ENCODE data around the gene CBFA2T2. TPM values are rescaled to one million over a fixed set of nuclear protein-coding genes. Genes with fewer than 3 reads are reported as not detected.
"Not testable (repeated sequence)": the region's sequence is repeated elsewhere in the genome, so short reads cannot be mapped to it uniquely, and the experiment has no call there.

Gene CBFA2T2
- total RNA-seq, 1 donor from 2014 or later = 58.1 TPM

DNA sequence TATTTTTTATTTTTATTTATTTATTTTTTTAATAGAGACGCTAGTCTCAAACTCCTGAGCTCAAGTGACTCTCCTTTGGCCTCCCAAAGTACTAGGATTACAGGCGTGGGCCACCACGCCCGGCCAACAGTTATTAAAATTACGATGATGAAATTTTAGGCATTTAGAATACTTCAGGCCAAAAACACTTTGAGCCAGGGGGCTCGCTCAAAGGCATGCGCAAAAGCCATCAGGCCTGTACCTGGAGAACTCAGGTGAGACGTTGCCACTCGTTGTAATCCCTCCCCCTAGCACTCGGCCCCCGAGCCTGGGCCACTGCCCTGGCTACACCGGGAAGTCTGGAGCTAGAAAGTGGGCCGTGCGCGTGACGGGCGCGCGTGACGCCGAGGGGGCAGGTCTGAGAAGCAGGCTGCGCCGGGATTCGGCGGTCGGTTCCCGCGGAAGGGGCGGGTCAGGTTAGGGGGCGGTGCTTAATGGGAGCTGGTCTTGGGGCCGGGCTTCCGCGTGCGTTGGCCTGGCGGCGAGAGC lies 337 bp upstream of the CBFA2T2 start:
- peak overlapping the region; percentile 98 for H3K27ac Mint-ChIP-seq

DNA sequence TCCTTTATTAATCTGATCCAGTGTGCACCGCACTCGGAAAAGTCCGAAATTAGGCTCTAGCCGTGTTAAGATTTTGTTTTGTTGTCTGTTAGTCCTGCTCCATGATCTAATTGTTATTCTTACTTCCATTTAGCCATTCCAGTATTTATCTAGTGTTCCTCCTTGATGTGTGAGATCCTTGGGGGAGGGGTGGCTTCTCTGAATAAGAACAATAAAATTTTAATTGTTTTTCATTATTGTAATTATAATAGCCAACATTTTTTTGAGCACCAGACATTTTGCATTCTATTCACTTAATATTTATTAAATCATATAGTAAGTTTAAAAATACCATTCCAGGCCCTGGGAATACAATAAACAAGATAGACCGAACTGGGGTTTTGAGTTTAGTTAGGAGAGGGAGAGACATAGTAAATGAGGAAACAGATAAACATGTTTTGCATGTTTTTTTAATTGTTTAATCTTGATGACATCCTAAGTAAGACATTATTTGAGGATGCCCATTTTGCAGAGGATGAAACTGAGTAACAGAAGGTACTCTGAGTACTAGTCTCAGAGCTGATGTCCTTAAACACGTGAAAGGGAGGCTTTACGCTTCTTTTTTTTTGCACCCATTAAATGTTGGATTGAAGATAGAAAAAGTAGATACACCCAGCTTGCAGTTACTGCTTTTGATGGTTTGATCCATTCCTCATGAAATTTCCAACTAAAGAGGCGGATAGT lies 1.2 kb downstream of the CBFA2T2 start:
- Mint-ChIP-seq H3K36me3 (ENCODE audit: insufficient read depth) (peaks cover 4% of the 10 kb centered on the region), H3K9me3 (ENCODE audit: low read depth) (no peaks in the 10 kb centered on the region), H3K27me3 (no peaks in the 10 kb centered on the region), H3K27ac (peak overlapping the region; percentile 94), H3K4me1 (ENCODE audit: low read depth) (peaks cover 7% of the 10 kb centered on the region), H3K4me3 (ENCODE audit: low read depth) (peak overlapping the region; percentile 78)
- DNase-seq (ENCODE audit: low spot score, unreplicated experiment) = no peak
- TF ChIP-seq, protein P1, sequence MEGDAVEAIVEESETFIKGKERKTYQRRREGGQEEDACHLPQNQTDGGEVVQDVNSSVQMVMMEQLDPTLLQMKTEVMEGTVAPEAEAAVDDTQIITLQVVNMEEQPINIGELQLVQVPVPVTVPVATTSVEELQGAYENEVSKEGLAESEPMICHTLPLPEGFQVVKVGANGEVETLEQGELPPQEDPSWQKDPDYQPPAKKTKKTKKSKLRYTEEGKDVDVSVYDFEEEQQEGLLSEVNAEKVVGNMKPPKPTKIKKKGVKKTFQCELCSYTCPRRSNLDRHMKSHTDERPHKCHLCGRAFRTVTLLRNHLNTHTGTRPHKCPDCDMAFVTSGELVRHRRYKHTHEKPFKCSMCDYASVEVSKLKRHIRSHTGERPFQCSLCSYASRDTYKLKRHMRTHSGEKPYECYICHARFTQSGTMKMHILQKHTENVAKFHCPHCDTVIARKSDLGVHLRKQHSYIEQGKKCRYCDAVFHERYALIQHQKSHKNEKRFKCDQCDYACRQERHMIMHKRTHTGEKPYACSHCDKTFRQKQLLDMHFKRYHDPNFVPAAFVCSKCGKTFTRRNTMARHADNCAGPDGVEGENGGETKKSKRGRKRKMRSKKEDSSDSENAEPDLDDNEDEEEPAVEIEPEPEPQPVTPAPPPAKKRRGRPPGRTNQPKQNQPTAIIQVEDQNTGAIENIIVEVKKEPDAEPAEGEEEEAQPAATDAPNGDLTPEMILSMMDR (IDR thresholded peaks at IDR 0.05; ENCODE audit: unreplicated experiment) = no peak

More for the DNA sequence above, 337 bp upstream of the CBFA2T2 start:
- H3K9me3 Mint-ChIP-seq (ENCODE audit: low read depth) = no peaks in the 10 kb centered on the region
- TF ChIP-seq, protein P1 (IDR thresholded peaks at IDR 0.05; ENCODE audit: unreplicated experiment) = no peak
- DNase-seq (ENCODE audit: low spot score, unreplicated experiment) = peak; percentile 100
- no peaks in the 10 kb centered on the region for H3K27me3 Mint-ChIP-seq
- peak overlapping the region; percentile 78 for H3K4me3 Mint-ChIP-seq (ENCODE audit: low read depth)
- H3K4me1 Mint-ChIP-seq (ENCODE audit: low read depth) = peaks cover 7% of the 10 kb centered on the region
- H3K36me3 Mint-ChIP-seq (ENCODE audit: insufficient read depth) = peaks cover 2% of the 10 kb centered on the region

DNA sequence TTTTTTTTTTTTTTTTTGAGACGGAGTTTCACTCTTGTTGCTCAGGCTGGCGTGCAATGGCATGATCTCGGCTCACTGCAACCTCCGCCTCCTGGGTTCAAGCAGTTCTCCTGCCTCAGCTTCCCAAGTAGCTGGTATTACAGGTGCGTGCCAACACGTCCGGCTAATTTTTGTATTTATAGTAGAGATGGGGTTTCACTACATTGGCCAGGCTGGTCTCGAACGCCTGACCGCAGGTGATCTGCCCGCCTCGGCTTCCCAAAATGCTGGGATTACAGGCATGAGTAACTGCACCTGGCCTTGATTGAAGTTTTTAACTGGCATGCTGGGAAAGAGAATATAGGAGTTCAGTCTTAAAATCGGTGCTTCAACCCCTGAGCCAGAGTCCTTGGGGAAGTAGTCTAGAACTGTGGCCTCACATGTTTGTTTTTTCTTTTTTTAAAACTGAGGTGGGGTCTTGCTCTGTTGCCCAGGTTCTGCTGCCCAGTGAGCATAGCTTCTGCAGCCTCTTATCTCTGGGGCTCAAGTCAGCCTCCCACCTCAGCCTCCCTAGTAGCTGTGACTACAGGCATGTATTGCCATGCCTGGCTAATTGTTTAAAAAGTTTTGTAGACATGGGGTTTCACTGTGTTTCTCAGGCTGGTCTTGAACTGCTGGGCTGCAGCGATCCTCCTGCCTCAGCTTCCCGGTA lies 3.3 kb downstream of the CBFA2T2 start:
- no peaks in the 10 kb centered on the region for H3K9me3 Mint-ChIP-seq (ENCODE audit: low read depth)
- no peak for DNase-seq (ENCODE audit: low spot score, unreplicated experiment)
- TF ChIP-seq, protein P1 (IDR thresholded peaks at IDR 0.05; ENCODE audit: unreplicated experiment) = no peak
- H3K27ac Mint-ChIP-seq = no peak overlapping the region
- H3K4me1 Mint-ChIP-seq (ENCODE audit: low read depth) = peaks cover 7% of the 10 kb centered on the region
- H3K27me3 Mint-ChIP-seq = no peaks in the 10 kb centered on the region
- H3K36me3 Mint-ChIP-seq (ENCODE audit: insufficient read depth) = peaks cover 4% of the 10 kb centered on the region
- no peak overlapping the region for H3K4me3 Mint-ChIP-seq (ENCODE audit: low read depth)

DNA sequence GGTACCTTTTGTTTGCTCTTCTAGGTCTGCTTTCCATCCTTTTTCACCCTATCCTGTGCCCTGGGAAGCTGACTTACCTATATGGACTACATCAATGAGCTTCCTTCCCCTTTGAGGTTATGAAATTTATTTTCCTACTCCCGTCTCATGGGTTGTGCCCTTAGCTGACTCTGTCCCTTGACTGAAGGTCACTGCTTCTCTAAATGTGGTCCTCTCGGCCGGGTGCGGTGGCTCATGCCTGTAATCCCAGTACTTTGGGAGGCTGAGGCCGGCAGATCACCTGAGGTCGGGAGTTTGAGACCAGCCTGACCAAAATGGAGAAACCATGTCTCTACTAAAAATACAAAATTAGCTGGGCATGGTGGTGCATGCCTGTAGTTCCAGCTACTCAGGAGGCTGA lies 6.9 kb downstream of the CBFA2T2 start:
- not testable (repeated sequence) for H3K27me3 Mint-ChIP-seq; H3K4me3 Mint-ChIP-seq (ENCODE audit: low read depth); DNase-seq (ENCODE audit: low spot score, unreplicated experiment); H3K9me3 Mint-ChIP-seq (ENCODE audit: low read depth); H3K4me1 Mint-ChIP-seq (ENCODE audit: low read depth); H3K36me3 Mint-ChIP-seq (ENCODE audit: insufficient read depth)
- H3K27ac Mint-ChIP-seq = peak overlapping the region; percentile 23

DNA sequence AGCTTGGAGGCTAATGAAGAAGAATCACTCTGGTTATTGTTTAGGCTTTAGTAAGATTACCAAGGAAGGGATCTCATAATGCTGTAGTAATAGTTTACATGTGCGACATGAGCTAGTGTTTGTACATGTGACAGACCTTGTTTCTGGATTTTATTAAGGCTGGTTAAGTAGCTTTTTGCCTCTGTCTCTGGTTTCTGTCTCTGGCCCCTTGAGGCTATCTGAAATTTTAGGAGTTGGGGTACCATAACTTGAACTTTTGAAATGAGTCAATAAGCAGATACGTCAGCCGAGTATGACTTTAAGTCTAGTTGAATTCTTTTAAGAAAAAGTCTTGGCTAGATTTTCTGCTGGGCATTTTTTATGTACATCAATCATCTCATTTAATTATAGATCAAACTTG lies 9.5 kb downstream of the CBFA2T2 start:
- no peak for DNase-seq (ENCODE audit: low spot score, unreplicated experiment)
- TF ChIP-seq, protein P1 (IDR thresholded peaks at IDR 0.05; ENCODE audit: unreplicated experiment) = no peak
- Mint-ChIP-seq H3K27ac (peak overlapping the region; percentile 34), H3K4me3 (ENCODE audit: low read depth) (no peak overlapping the region), H3K9me3 (ENCODE audit: low read depth) (no peaks in the 10 kb centered on the region), H3K4me1 (ENCODE audit: low read depth) (peaks cover 10% of the 10 kb centered on the region), H3K27me3 (no peaks in the 10 kb centered on the region), H3K36me3 (ENCODE audit: insufficient read depth) (peaks cover 6% of the 10 kb centered on the region)
